ENCODE data around the gene RETREG3.
"Not testable (repeated sequence)": the region's sequence is repeated elsewhere in the genome, so short reads cannot be mapped to it uniquely, and the experiment has no call there.

Gene RETREG3

DNA sequence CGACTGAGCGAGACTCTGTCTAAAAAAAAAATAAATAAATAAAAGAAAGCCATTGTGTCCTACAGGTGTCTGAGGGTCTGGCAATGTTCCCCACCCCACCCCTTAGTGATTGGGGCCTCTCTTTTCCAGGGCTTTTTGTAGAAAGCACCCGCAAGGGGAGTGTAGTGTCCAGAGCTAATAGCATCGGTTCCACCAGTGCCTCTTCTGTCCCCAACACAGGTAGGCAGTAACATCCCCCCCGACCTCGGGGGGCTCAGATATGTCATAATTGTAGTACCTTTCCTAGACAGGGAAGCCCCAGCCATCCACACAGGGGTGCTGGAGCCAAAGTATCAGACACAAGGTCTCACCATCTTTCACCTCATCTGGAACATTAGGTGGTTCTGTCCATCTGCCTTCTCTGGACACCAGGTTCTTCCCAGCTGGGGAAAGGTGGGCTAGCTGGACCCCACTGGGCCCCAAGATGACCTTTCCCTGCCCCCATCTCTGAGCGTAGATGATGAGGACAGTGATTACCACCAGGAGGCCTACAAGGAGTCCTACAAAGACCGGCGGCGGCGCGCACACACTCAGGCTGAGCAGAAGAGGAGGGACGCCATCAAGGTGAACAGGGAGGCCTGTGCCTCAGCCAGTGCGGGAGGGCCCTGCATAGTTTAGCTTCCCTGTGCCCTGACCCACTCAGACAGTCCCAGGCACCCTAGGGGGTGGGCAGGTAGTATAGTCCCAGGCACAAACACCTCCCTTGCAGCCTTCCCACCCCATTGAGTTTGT lies 40.6 kb downstream of the RETREG3 start:
- DNase-seq, result no peak

DNA sequence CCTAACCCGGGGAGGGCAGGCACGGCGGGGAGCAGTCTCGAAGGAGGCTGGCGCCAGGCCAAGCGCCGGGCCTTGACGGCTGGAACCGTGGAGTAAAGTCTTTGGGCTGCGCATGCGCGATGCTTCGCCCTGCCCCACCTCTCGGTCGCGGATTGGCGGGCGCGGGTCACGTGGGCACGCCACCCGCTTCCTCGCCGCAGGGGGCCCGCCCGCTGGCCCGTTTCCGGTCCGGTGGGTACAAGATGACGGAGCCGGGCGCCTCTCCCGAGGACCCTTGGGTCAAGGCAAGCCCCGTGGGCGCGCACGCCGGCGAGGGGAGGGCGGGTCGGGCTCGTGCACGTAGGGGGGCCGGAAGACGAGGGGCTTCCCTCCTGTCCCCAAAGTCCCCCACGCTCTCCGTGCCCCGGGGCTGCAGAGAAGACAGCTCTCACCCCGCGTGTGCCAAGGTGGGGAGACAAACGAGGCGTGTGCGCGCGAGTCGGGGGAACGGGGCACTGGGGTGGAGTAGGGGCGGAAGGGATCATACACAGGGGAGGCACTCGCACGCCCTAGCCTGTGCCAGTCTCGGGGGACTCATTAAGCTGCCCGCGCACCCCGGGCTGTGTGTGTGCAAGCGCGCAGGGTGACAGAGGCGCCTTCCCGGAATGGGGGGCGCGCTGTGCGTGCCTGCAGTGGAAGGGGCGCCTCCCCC lies 42.1 kb downstream of the RETREG3 start, which contains the start of gene MLX:
Gene MLX, plus strand, starts transcription at position 218 of the 691 bp plus-strand sequence. Its CDS starts 25 bp downstream, at position 243.
- DNase-seq, result peak; percentile 86

DNA sequence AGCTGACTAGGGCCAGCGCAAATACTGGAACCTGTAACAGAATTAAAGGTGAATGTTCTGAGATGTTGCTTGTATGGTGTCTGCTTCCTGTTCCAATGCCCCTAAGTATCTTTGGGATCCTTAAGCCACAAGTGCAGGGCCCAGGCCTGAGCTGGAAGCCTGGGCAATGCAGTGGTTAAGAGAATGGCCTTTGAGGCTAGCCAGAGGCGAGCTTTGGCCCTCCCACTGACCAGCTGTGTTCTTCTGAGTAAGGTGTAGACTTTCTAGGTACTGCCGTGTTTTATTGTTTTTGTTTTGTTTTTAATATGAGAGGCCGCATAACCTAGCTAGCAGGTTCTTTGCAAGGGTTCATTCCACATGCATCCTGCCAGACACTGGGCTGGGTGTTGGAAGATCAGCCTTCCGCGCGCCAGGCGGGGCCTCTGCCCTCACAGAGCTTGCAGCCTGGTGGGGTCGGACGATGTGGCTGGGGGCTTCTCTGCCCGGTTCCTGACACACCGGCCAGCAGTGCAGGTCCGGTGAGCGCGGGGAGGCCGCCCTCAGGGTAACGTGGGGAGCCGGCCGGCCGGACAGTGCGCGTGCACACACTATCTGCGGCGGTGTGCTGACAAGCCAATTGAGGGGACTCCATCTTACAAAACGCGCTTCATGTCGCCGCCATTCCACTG lies 42.8 kb downstream of the RETREG3 start:
- no peak for DNase-seq

- DNase-seq, result no peak
Measured at GRCh38 chr17:42565523-42566214, 43.5 kb downstream of the RETREG3 start.

DNA sequence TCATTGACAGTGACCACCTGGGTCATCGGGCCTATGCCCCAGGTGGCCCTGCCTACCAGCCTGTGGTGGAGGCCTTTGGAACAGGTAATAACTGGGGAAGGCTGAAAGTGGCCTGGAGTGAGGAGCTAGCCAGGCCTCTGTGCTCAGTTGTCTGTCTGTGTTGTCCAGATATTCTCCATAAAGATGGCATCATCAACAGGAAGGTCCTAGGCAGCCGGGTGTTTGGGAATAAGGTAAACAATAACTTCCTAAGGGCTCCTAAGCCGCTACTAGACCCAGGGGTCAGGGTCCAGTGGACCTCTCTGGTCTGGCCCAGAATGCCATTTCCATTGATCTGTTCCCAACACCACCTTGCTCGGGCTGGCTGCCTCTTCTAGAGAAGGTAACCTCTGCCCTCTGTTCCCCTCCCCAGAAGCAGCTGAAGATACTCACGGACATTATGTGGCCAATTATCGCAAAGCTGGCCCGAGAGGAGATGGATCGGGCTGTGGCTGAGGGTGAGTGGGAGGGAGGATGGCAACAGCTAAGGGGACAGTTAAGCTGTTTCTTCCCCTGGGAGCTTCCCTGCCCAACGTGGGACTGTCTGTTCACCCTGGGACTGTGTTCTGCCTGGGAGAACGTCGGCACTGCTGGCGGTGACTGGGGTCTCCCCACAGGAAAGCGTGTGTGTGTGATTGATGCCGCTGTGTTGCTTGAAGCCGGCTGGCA lies 44.2 kb downstream of the RETREG3 start:
- DNase-seq, result no peak

- no peak for DNase-seq
Measured at GRCh38 chr17:42563950-42564349, 45.2 kb downstream of the RETREG3 start.

- DNase-seq, result no peak
Measured at GRCh38 chr17:42563543-42563942, 45.6 kb downstream of the RETREG3 start.

- no peak for DNase-seq
Measured at GRCh38 chr17:42563143-42563509, 46.0 kb downstream of the RETREG3 start.

GRCh38 chr17:42562388-42563142 lies 46.6 kb downstream of the RETREG3 start:
- no peak for DNase-seq

DNA sequence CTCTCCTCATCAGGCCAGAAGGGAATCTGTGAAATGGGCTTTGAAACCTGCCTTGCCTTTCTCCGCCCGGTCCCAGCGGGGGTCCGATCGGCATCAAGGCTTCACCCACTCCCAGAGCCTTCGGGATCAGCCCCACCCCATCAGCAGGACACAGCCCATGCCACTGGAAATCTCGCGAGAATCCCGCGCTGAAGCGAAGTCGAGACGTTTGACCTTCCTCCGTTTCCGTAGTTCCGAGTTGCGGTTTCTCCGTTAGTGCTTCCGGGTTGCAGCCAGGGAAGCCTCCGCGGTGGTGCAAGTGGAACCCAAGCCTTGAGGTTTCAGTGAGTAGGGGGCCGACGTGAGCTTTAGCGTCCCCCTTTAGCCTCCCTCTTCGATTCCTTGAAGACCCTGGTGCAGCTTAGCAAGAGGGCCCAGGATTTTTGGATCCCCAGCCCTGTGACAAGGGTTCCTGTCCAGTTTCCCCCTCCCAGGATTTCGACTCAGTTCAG lies 47.2 kb downstream of the RETREG3 start, which contains the start of gene COASY:
Gene COASY, plus strand, starts transcription at position 252 of the 491 bp plus-strand sequence. CDS start 475 bp downstream, outside the sequence.
- peak; percentile 95 for DNase-seq

DNA sequence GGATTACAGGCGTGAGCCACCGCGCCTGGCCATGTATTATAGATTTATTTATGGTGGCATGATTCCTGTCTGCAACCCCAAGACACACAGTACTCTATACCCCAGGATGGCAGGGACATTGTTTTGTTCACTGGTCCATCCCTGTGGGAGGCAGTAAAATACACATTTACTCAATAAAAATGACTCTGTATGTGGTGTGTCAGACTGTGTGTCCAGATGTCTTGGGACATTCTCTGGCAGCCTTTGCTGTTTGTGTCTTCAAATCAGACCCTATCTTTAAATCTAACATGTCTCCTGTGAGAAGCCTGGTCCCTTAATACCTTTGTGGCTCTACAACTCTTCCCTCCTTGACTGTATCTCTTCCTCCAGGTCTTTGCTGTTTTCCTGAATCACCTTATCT lies 48.9 kb downstream of the RETREG3 start:
- no peak for DNase-seq

DNA sequence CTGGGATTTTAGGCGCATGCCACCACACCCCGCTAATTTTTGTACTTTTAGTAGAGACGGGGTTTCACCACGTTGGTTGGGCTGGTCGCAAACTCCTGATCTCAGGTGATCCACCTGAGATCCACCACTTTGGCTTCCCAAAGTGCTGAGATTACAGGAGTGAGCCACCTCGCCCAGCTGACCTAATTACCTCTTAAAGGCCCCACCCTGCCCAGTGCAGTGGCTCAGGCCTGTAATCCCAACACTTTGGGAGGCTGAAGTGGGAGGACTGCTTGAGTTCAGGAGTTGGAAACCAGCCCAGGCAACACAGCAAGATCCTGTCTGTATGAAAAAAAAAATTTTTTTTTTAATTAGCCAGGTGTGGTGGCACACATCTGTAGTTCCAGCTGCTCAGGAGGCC lies 50.1 kb downstream of the RETREG3 start:
- DNase-seq, result no peak

GRCh38 chr17:42555961-42556617 lies 53.1 kb downstream of the RETREG3 start:
- DNase-seq, result not testable (repeated sequence)

- DNase-seq, result no peak
Measured at GRCh38 chr17:42555122-42555622, 54.0 kb downstream of the RETREG3 start.

- DNase-seq, result peak; percentile 65
Measured at GRCh38 chr17:42554250-42555121, 54.7 kb downstream of the RETREG3 start.

DNA sequence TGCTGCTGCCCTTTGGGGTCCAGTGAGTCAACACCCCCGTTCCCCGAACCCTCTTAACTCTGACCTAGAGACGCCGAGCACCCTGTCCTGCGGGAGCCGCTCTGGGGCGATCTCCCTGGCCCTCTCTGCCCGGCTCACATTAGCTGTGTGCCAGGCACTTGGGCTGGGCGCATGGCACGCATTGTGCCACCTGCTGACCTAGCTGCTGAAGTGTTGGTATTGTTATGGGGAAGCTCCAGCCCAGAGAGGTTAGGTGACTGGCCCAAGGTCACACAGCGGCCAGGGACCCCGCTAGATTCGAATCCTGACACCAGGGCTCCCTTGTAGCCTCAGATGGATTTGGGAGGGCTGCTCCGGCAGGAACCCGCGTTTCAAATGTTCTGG lies 55.3 kb downstream of the RETREG3 start:
- DNase-seq, result no peak

DNA sequence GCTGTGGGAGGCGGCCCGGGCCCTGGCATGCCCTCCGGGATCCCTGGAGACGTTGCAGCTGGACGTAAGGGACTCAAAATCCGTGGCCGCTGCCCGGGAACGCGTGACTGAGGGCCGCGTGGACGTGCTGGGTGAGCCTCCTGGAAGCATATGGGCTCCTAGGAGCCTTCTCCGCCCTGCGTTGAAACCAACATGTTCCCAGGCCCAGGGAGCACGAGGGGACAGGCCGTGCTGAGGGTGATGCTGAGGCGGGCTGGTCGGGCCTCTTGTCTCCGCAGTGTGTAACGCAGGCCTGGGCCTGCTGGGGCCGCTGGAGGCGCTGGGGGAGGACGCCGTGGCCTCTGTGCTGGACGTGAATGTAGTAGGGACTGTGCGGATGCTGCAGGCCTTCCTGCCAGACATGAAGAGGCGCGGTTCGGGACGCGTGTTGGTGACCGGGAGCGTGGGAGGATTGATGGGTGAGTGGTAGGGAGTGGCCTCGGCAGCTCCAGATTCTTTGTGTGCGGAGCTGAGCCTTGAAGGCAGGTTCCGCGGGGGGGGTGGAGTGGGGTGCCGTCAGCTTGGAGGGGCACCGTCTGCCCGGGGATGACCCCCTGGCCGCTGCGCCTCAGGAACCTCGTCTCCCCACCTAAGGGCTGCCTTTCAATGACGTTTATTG lies 55.9 kb downstream of the RETREG3 start:
- DNase-seq, result no peak

GRCh38 chr17:42552736-42553135 lies 56.4 kb downstream of the RETREG3 start, which contains the start of gene HSD17B1:
HSD17B1 (plus strand) TSS chr17:42552923; CDS start chr17:42552934, 11 bp downstream.
- not testable (repeated sequence) for DNase-seq
